GM06990 (cell line): ENCODE data around the gene CCBE1.
"Not testable (repeated sequence)": the region's sequence is repeated elsewhere in the genome, so short reads cannot be mapped to it uniquely, and the experiment has no call there.

Source experiments
- DNase-seq: peaks from one replicate; pipeline ENCODE4 v3.0.0-alpha.2; 2011; ENCODE audit not compliant: insufficient read length; ENCODE audit errors: extremely low read depth
- H3K27me3 ChIP-seq: replicated peaks from 2 replicates; pipeline ENCODE4 v1.6.0; 2011; ENCODE audit warnings: low read length; ENCODE audit not compliant: control insufficient read depth, insufficient read depth
- H3K36me3 ChIP-seq: 2 replicates; pipeline ENCODE4 v1.5.1; 2011; ENCODE audit warnings: low read length; ENCODE audit not compliant: control insufficient read depth, insufficient read depth
- H3K4me3 ChIP-seq: replicated peaks from 2 replicates; pipeline ENCODE4 v1.5.1; 2011; ENCODE audit warnings: low read depth, mild to moderate bottlenecking, control low read depth, low read length
- CTCF ChIP-seq: IDR thresholded peaks from 2 replicates; pipeline ENCODE4 v1.5.1; 2011; ENCODE audit warnings: low read length, control low read depth, mild to moderate bottlenecking, inconsistent platforms; ENCODE audit not compliant: insufficient read depth, poor library complexity, severe bottlenecking

CCBE1 gene

DNA sequence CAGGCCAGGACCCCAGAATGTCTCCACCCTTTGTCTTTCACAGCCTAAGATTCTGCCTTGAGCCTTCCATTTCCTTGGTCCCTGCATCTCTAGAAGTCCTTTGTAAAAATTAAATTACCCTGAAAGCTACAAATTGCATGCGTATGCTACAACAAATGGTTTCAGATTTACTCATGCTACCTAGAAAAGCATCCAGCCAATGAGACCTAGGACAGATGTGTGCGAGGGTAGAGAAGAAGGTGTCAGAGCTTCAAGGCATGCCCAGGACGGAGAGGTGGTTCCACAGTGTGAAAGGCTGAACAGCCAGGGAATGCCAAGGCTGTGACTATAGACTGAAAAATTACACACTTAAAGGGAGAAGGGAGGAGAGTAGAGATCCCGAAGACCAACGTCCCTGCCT is 40.2 kb downstream of the CCBE1 start:
- no peaks in the 10 kb centered on the region; the same call in 1 of the 2 replicates for H3K27me3 ChIP-seq
- no peak overlapping the region for H3K4me3 ChIP-seq
- no peaks in the 10 kb centered on the region for H3K36me3 ChIP-seq
- no peak for DNase-seq
- no peak for TF ChIP-seq CTCF

DNA sequence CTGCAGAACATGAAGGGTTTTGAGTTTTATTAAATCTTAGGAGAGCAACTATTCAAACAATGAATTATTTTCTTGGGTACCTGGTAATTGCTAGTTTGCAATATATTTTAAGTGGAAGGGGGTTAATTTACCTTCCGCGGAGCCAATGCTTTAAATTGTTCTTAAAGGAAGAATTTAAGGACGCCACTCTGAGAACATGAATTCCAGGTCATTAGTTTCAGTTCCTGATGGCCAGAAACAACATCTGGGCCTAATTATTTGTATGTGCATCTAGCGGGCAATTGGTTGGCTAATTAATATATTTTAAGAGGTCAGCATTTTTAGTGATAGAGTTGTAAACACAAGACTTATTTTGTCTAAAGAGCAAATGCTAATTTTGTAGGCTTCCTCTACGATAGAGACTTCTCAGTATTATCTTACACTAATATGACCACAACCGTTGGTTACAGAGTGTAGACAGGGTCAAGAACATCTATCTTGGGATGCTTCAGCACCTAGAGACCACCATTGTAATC is 40.8 kb downstream of the CCBE1 start:
- DNase-seq, result no peak
- TF ChIP-seq CTCF, result no peak
- no peaks in the 10 kb centered on the region for H3K36me3 ChIP-seq
- no peaks in the 10 kb centered on the region; the same call in 1 of the 2 replicates for H3K27me3 ChIP-seq
- H3K4me3 ChIP-seq, result no peak overlapping the region

DNA sequence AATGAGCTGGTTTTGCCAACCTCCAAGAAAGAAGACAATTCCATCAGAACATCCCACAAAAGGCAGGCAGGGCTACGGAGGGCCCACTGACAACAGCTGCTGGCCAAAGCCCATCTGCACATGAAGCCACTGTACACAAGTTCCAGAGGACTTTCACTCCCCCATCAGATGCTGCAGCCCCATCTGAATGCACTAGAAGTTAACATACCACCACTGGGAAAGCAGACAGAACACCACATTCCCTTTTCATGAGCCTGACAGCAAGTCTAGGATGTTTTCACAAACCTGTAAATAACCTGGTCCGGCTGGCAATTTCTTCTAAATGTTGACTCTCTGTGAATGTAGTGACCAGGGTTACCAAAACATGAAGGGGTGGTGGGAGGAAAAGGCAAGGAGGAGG is 41.5 kb downstream of the CCBE1 start:
- Histone ChIP-seq H3K27me3 (no peaks in the 10 kb centered on the region; the same call in 1 of the 2 replicates), H3K4me3 (no peak overlapping the region), H3K36me3 (no peaks in the 10 kb centered on the region)
- TF ChIP-seq CTCF, result no peak
- no peak for DNase-seq

DNA sequence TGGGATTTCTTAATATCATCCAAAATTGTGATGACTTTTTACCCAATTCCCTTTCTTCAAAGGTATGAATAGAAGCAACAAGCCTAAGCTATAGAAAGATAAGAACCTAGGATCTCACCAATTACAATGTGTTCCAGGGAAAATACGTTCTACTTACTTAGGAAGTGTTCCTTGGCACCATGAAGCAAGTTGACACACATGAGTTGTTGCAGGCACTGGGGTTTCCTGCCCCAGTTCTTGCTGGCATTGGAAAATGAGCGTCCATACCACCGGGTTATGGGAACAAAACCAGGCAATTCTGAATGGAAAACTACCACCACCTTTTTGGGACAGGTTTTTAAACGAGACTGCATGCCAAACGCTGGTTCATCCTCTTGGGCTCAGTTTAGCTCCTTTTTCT is 46.2 kb downstream of the CCBE1 start:
- Histone ChIP-seq H3K27me3 (peaks cover 1% of the 10 kb centered on the region), H3K4me3 (no peak overlapping the region), H3K36me3 (no peaks in the 10 kb centered on the region)
- no peak for DNase-seq
- no peak for TF ChIP-seq CTCF

GRCh38 chr18:59650266-59650820 is 46.9 kb downstream of the CCBE1 start:
- Histone ChIP-seq H3K27me3 (peaks cover 1% of the 10 kb centered on the region), H3K36me3 (no peaks in the 10 kb centered on the region), H3K4me3 (no peak overlapping the region)
- no peak for DNase-seq
- no peak for TF ChIP-seq CTCF

- no peak for TF ChIP-seq CTCF
- no peaks in the 10 kb centered on the region for H3K36me3 ChIP-seq
- no peak overlapping the region for H3K4me3 ChIP-seq
- peaks cover 1% of the 10 kb centered on the region for H3K27me3 ChIP-seq
- DNase-seq, result no peak
Measured at GRCh38 chr18:59649591-59649990, 47.6 kb downstream of the CCBE1 start.

- not testable (repeated sequence) for H3K27me3 ChIP-seq
Measured at GRCh38 chr18:59648469-59648868, 48.8 kb downstream of the CCBE1 start.

More at GRCh38 chr18:59648469-59648868, 48.8 kb downstream of the CCBE1 start:
- not testable (repeated sequence) for H3K36me3 ChIP-seq, DNase-seq, H3K4me3 ChIP-seq
